DND-41 (cell line): ENCODE measurements around the gene STAT5B.

Source experiments
- ATAC-seq: fragments of 200-7000 bp; cut with Tn5 transposase; 3 replicates; pipeline ENCODE4 v1.9.1; 2021; ENCODE audit warnings: low read depth; ENCODE audit not compliant: insufficient read depth
- DNase-seq: peaks from one replicate; pipeline ENCODE4 v3.0.0-alpha.2; 2020
- H2AFZ ChIP-seq: 2 replicates; pipeline ENCODE4 v1.6.0; 2012; ENCODE audit warnings: low read depth, low read length
- H3K27ac ChIP-seq: 2 replicates; pipeline ENCODE4 v1.5.1; 2012; ENCODE audit warnings: low read length, inconsistent platforms
- H3K27me3 ChIP-seq: fragments of 200-600 bp; sonication (generic); 2 replicates; pipeline ENCODE4 v1.6.0; 2012; ENCODE audit warnings: low read length, mild to moderate bottlenecking, inconsistent platforms; ENCODE audit not compliant: insufficient read depth, poor library complexity
- H3K36me3 ChIP-seq: 2 replicates; pipeline ENCODE4 v1.5.1; 2012; ENCODE audit warnings: low read length, inconsistent platforms; ENCODE audit not compliant: insufficient read depth
- H3K4me1 ChIP-seq: 2 replicates; pipeline ENCODE4 v1.5.1; 2012; ENCODE audit warnings: mild to moderate bottlenecking, low read length; ENCODE audit not compliant: insufficient read depth
- H3K4me2 ChIP-seq: 2 replicates; pipeline ENCODE4 v1.6.0; 2012; ENCODE audit warnings: mild to moderate bottlenecking, moderate library complexity, low read length, inconsistent platforms; ENCODE audit not compliant: insufficient read depth
- H3K4me3 ChIP-seq, 2 experiments: fragments of 200-600 bp in 1 of 2; shearing (Covaris generic) in 1 of 2; 2 replicates each; pipeline ENCODE4 v1.5.1; 2012 to 2016; ENCODE audit warnings: inconsistent platforms in 2 of 2, low read length in 2 of 2, mild to moderate bottlenecking in 2 of 2, low read depth in 1 of 2, moderate library complexity in 1 of 2
- H3K79me2 ChIP-seq: 2 replicates; pipeline ENCODE4 v1.6.0; 2012; ENCODE audit warnings: low read length, inconsistent platforms; ENCODE audit not compliant: insufficient read depth
- H3K9ac ChIP-seq: 2 replicates; pipeline ENCODE4 v1.6.0; 2012; ENCODE audit warnings: low read depth, mild to moderate bottlenecking, inconsistent platforms, low read length, moderate library complexity
- H3K9me3 ChIP-seq: 2 replicates; pipeline ENCODE4 v1.5.1; 2012; ENCODE audit warnings: low read length, moderate library complexity, mild to moderate bottlenecking, inconsistent platforms; ENCODE audit not compliant: insufficient read depth, severe bottlenecking
- H4K20me1 ChIP-seq: 2 replicates; pipeline ENCODE4 v1.6.0; 2012; ENCODE audit warnings: low read length; ENCODE audit not compliant: insufficient read depth
- EZH2 ChIP-seq: IDR thresholded peaks from 3 replicates; pipeline ENCODE4 v1.6.1; 2012; ENCODE audit warnings: borderline replicate concordance, low read depth, mild to moderate bottlenecking, moderate library complexity, low read length, inconsistent platforms; ENCODE audit not compliant: severe bottlenecking
- TF ChIP-seq, protein P1 (sequence below): IDR thresholded peaks from 2 replicates; pipeline ENCODE4 v1.5.1; 2012; ENCODE audit warnings: borderline replicate concordance, low read length, moderate library complexity, mild to moderate bottlenecking; ENCODE audit not compliant: poor library complexity, severe bottlenecking; ENCODE audit errors: extremely low read depth

The STAT5B gene

DNA sequence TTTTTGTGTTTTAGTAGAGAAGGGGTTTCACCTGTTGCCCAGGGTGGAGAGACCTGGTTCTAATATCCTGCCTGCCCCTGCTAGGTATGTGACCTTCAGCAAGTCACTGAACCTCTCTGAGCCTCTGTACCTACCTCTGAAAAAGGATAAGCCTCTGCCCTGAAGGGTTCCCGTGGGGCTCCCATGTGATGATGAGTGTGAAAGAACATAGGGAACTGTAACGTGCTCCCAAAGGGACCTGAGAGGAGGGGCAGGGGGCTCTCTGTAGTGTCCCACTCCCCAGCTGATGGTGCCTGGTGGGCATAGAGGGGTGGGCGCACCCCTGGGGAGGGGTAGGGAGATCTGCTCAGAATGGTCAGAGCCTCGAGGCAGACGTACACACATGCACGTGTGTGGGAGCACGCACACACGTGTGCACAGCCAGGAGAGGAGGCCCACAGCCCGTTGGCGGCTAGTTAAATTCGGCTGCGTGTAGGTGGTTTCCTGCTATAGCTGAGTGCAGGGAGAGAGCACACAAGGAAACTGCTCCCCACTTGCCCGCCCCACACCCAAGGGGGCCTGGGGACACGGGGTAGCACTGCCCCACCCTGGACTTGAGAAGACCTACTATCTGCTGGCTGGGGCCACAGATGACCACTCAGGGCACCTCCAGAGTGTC lies 101.9 kb downstream of the STAT5B start:
- no peak overlapping the region for H2AFZ ChIP-seq
- H3K27ac ChIP-seq: no peak overlapping the region
- H3K36me3 ChIP-seq: no peaks in the 10 kb centered on the region
- no peaks in the 10 kb centered on the region for H3K9me3 ChIP-seq
- H3K9ac ChIP-seq: no peak overlapping the region
- H3K4me2 ChIP-seq: no peak overlapping the region
- H4K20me1 ChIP-seq: no peaks in the 10 kb centered on the region
- ATAC-seq: no peak
- no peak overlapping the region for H3K4me3 ChIP-seq
- no peaks in the 10 kb centered on the region for H3K4me1 ChIP-seq
- H3K27me3 ChIP-seq: no peaks in the 10 kb centered on the region
- TF ChIP-seq, protein P1, sequence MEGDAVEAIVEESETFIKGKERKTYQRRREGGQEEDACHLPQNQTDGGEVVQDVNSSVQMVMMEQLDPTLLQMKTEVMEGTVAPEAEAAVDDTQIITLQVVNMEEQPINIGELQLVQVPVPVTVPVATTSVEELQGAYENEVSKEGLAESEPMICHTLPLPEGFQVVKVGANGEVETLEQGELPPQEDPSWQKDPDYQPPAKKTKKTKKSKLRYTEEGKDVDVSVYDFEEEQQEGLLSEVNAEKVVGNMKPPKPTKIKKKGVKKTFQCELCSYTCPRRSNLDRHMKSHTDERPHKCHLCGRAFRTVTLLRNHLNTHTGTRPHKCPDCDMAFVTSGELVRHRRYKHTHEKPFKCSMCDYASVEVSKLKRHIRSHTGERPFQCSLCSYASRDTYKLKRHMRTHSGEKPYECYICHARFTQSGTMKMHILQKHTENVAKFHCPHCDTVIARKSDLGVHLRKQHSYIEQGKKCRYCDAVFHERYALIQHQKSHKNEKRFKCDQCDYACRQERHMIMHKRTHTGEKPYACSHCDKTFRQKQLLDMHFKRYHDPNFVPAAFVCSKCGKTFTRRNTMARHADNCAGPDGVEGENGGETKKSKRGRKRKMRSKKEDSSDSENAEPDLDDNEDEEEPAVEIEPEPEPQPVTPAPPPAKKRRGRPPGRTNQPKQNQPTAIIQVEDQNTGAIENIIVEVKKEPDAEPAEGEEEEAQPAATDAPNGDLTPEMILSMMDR: no peak
- TF ChIP-seq EZH2: no peak
- no peak for DNase-seq
- no peaks in the 10 kb centered on the region for H3K79me2 ChIP-seq

DNA sequence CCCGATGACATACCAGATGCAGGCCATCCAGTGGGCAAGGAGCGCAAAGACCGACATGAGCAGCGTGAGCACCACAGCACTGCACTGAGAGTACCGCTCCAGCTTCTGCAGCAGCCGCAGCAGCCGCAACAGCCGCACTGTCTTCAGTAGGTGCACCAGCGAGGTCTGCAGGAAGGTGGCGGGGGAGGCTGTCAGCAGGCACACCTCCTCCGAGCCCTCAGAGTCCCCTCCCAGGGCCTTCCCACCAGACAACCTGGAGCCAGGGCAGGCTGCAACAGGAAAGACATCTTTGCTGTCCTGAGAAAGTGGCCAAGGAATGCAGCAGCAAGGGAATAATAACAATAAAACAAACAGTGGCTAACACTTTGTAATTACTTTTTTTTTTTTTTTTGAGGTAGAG lies 104.4 kb downstream of the STAT5B start:
- ATAC-seq (no peak), DNase-seq (no peak)
- no peak overlapping the region for H3K9ac ChIP-seq
- no peak for TF ChIP-seq EZH2
- TF ChIP-seq, protein P1: no peak
- no peaks in the 10 kb centered on the region for H3K36me3 ChIP-seq
- H4K20me1 ChIP-seq: no peaks in the 10 kb centered on the region
- no peaks in the 10 kb centered on the region for H3K79me2 ChIP-seq
- no peaks in the 10 kb centered on the region for H3K27me3 ChIP-seq
- no peaks in the 10 kb centered on the region for H3K4me1 ChIP-seq
- H3K4me3 ChIP-seq: no peak overlapping the region
- no peak overlapping the region for H3K27ac ChIP-seq
- no peak overlapping the region for H2AFZ ChIP-seq
- no peaks in the 10 kb centered on the region for H3K9me3 ChIP-seq
- no peak overlapping the region for H3K4me2 ChIP-seq

DNA sequence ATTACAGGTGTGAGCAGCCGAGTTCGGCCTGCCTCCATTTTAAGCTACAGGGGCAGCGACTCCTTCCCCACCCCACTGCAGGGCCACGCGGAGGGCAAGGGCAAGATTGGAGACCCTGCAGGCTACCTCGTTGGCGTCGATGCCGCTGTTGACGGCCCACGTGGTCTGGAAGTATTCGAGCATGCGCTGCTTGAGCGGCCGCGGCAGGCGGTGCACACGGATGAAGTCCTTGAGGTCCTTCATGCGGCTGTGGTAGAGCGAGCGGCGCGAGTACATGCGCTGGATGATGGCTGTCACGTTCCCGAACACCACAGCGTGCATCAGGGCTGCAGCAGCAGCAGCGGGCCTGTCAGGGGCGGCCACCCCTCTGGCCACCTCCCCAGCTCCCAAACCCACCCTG lies 106.8 kb downstream of the STAT5B start:
- no peak for TF ChIP-seq EZH2
- TF ChIP-seq, protein P1: no peak
- Histone ChIP-seq H3K9ac (no peak overlapping the region), H3K4me3 (no peak overlapping the region), H3K4me2 (no peak overlapping the region), H3K27me3 (no peaks in the 10 kb centered on the region), H3K9me3 (no peaks in the 10 kb centered on the region), H3K36me3 (no peaks in the 10 kb centered on the region), H3K79me2 (no peaks in the 10 kb centered on the region), H3K27ac (no peak overlapping the region), H2AFZ (no peak overlapping the region), H4K20me1 (no peaks in the 10 kb centered on the region), H3K4me1 (no peaks in the 10 kb centered on the region)
- DNase-seq: no peak
- no peak for ATAC-seq

DNA sequence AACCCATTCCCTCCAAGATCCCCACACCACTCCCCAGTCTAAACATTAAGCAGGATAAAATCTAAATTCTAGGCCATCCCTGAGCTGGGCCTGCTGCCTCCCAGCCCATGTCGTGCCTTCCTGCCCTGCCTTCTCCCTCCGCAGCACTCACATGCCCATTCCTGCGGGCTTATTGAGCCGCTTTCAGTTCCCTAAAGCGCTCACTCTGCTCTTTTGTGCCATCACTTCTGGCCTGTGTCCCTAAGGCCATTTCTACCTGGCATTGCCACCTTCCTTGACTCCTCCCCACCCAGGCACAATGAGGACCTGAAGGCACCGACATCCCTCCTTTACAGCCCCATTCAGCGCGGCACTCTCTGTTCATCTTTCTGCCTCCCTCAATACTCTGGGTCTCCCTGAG lies 108.4 kb downstream of the STAT5B start:
- no peak for ATAC-seq
- H3K79me2 ChIP-seq: no peaks in the 10 kb centered on the region
- no peaks in the 10 kb centered on the region for H4K20me1 ChIP-seq
- H3K4me3 ChIP-seq: no peak overlapping the region
- H3K4me2 ChIP-seq: no peak overlapping the region
- H3K9me3 ChIP-seq: no peaks in the 10 kb centered on the region
- no peak overlapping the region for H3K27ac ChIP-seq
- H3K4me1 ChIP-seq: no peaks in the 10 kb centered on the region
- TF ChIP-seq, protein P1: no peak
- no peak for TF ChIP-seq EZH2
- H3K36me3 ChIP-seq: no peaks in the 10 kb centered on the region
- H3K9ac ChIP-seq: no peak overlapping the region
- no peak overlapping the region for H2AFZ ChIP-seq
- no peaks in the 10 kb centered on the region for H3K27me3 ChIP-seq
- DNase-seq: no peak
